Astrocyte (in vitro differentiated cells and primary cell): Measurements from ENCODE around the gene RALGAPA1.

Experiments used
- CTCF ChIP-seq: IDR thresholded peaks from 2 replicates; pipeline ENCODE4 v1.5.1; 2011; ENCODE audit warnings: low read depth, mild to moderate bottlenecking, inconsistent platforms, low read length, moderate library complexity; ENCODE audit not compliant: insufficient read depth
- EZH2 ChIP-seq: IDR thresholded peaks from 2 replicates; pipeline ENCODE4 v1.6.1; 2012; ENCODE audit warnings: mild to moderate bottlenecking, low read length, inconsistent platforms; ENCODE audit not compliant: insufficient read depth

- TF ChIP-seq CTCF (no peak), EZH2 (no peak)
Observed at GRCh38 chr14:35754671-35755070, 54.4 kb downstream of the RALGAPA1 start.
